Neural cell (in vitro differentiated cells): Measurements from ENCODE around the gene OR51V1. TPM values are rescaled to one million over a fixed set of nuclear protein-coding genes. Genes with fewer than 3 reads are reported as not detected.

Experiments used
- H2AFZ ChIP-seq: fragments of 200-600, 300-800 bp; sonication (generic), shearing (Covaris generic); 2 replicates; pipeline ENCODE4 v1.6.0; 2014; ENCODE audit warnings: low read depth, mild to moderate bottlenecking, antibody characterized with exemption, low read length, moderate library complexity
- H3F3A ChIP-seq: fragments of 200-600 bp; shearing (Covaris generic); 2 replicates; pipeline ENCODE4 v1.6.1; 2016; ENCODE audit warnings: mild to moderate bottlenecking, moderate library complexity, mixed read lengths, antibody characterized with exemption, low read length; ENCODE audit not compliant: insufficient read depth, poor library complexity, severe bottlenecking
- H3K27ac ChIP-seq: fragments of 200-600, 300-800 bp; sonication (generic), shearing (Covaris generic); 2 replicates; pipeline ENCODE4 v1.5.1; 2014; ENCODE audit warnings: mild to moderate bottlenecking, low read length, moderate library complexity
- H3K27me3 ChIP-seq: fragments of 300-800, 200-600 bp; sonication (generic), shearing (Covaris generic); 2 replicates; pipeline ENCODE4 v1.6.0; 2014; ENCODE audit warnings: mild to moderate bottlenecking, low read depth, low read length, moderate library complexity; ENCODE audit not compliant: insufficient read depth
- H3K36me3 ChIP-seq: fragments of 300-800, 200-600 bp; sonication (generic), shearing (Covaris generic); 2 replicates; pipeline ENCODE4 v1.5.1; 2014; ENCODE audit warnings: mild to moderate bottlenecking, antibody characterized with exemption, low read length, moderate library complexity; ENCODE audit not compliant: insufficient read depth
- H3K4me2 ChIP-seq: fragments of 300-800, 200-600 bp; sonication (generic), shearing (Covaris generic); 2 replicates; pipeline ENCODE4 v1.6.0; 2014; ENCODE audit warnings: mild to moderate bottlenecking, low read length
- H3K4me3 ChIP-seq: fragments of 300-800, 200-600 bp; sonication (generic), shearing (Covaris generic); 2 replicates; pipeline ENCODE4 v1.5.1; 2014; ENCODE audit warnings: mild to moderate bottlenecking, low read length, moderate library complexity
- H3K79me2 ChIP-seq: fragments of 200-600 bp; shearing (Covaris generic); replicated peaks from 2 replicates; pipeline ENCODE4 v1.6.0; 2014; ENCODE audit warnings: mild to moderate bottlenecking, low read length, moderate library complexity; ENCODE audit not compliant: insufficient read depth
- H3K9ac ChIP-seq: fragments of 300-800, 200-600 bp; sonication (generic), shearing (Covaris generic); 2 replicates; pipeline ENCODE4 v1.6.1; 2016; ENCODE audit warnings: mild to moderate bottlenecking, low read length, mixed read lengths
- H3K9me2 ChIP-seq: fragments of 200-600 bp; shearing (Covaris generic); 2 replicates; pipeline ENCODE4 v1.6.1; 2016; ENCODE audit warnings: mild to moderate bottlenecking, low read length, mixed read lengths; ENCODE audit not compliant: insufficient read depth
- H3K9me3 ChIP-seq: fragments of 200-600, 300-800 bp; sonication (generic), shearing (Covaris generic); 2 replicates; pipeline ENCODE4 v1.6.1; 2016; ENCODE audit warnings: mild to moderate bottlenecking, mixed run types, low read length, moderate library complexity, mixed read lengths
- H4K20me1 ChIP-seq: fragments of 200-600 bp; shearing (Covaris generic); 2 replicates; pipeline ENCODE4 v1.6.1; 2016; ENCODE audit warnings: mild to moderate bottlenecking, mixed run types; ENCODE audit not compliant: insufficient read depth
- CTCF ChIP-seq: fragments of 450-650 bp; IDR thresholded peaks from 2 replicates; pipeline ENCODE4 v1.5.1; 2014; ENCODE audit warnings: antibody characterized with exemption, mild to moderate bottlenecking, moderate library complexity; ENCODE audit not compliant: poor library complexity, severe bottlenecking
- EP300 ChIP-seq: fragments of 450-650 bp; conservative IDR thresholded peaks from 2 replicates; pipeline ENCODE4 v1.6.1; 2014; ENCODE audit warnings: antibody characterized with exemption, mild to moderate bottlenecking, moderate library complexity; ENCODE audit not compliant: poor library complexity, severe bottlenecking
- EZH2 ChIP-seq: fragments of 200-600, 300-800 bp; shearing (Covaris generic), sonication (generic); IDR thresholded peaks from 2 replicates; pipeline ENCODE4 v1.6.1; 2014; ENCODE audit warnings: antibody characterized with exemption, low read length, borderline replicate concordance, mild to moderate bottlenecking; ENCODE audit not compliant: insufficient read depth, poor library complexity, severe bottlenecking
- MXI1 ChIP-seq: fragments of 450-650 bp; conservative IDR thresholded peaks from 2 replicates; pipeline ENCODE4 v1.6.1; 2014; ENCODE audit warnings: antibody characterized with exemption, mild to moderate bottlenecking; ENCODE audit not compliant: poor library complexity, severe bottlenecking
- POLR2AphosphoS5 ChIP-seq: IDR thresholded peaks from 2 replicates; pipeline ENCODE4 v1.6.1; 2012
- RAD21 ChIP-seq: fragments of 450-650 bp; conservative IDR thresholded peaks from 2 replicates; pipeline ENCODE4 v1.6.1; 2014; ENCODE audit warnings: antibody characterized with exemption, mild to moderate bottlenecking, moderate library complexity
- REST ChIP-seq: IDR thresholded peaks from 2 replicates; pipeline ENCODE4 v1.6.1; 2012; ENCODE audit warnings: borderline replicate concordance
- TAF1 ChIP-seq: IDR thresholded peaks from 2 replicates; pipeline ENCODE4 v1.6.1; 2012; ENCODE audit warnings: low read depth
- polyA plus RNA-seq: library from polyadenylated mRNA; depleted of rRNA; stranded (reverse); fragments of >200 nt; gene quantifications from 2 replicates; pipeline ENCODE4 v1.2.3, GENCODE V29; 2014

OR51V1 gene
- polyA plus RNA-seq, 1 donor from 2014 or later, result not detected

- Histone ChIP-seq H3K36me3 (no peaks in the 10 kb centered on the region), H3K9me2 (no peaks in the 10 kb centered on the region), H3K79me2 (no peaks in the 10 kb centered on the region), H3K4me2 (no peak overlapping the region), H2AFZ (no peak overlapping the region), H4K20me1 (no peaks in the 10 kb centered on the region), H3K9ac (no peak overlapping the region), H3K27me3 (no peaks in the 10 kb centered on the region), H3K9me3 (no peaks in the 10 kb centered on the region), H3F3A (no peaks in the 10 kb centered on the region), H3K27ac (no peak overlapping the region), H3K4me3 (no peak overlapping the region)
- TF ChIP-seq TAF1 (no peak), CTCF (no peak), RAD21 (no peak), EP300 (no peak), MXI1 (no peak), EZH2 (no peak), REST (no peak), POLR2AphosphoS5 (no peak)
Observed at GRCh38 chr11:5151713-5152153, 48.7 kb downstream of the OR51V1 start.

Other genes with a start within 250 kb of the OR51V1 start
- not detected in 2 replicates for gene OR51A2, start 245.0 kb downstream of the OR51V1 start, polyA plus RNA-seq
- gene OR51L1, start 205.8 kb downstream of the OR51V1 start, polyA plus RNA-seq, result not detected in 2 replicates
- not detected in 2 replicates for gene OR52J3, start 154.2 kb downstream of the OR51V1 start, polyA plus RNA-seq
- gene OR52E2, start 141.1 kb downstream of the OR51V1 start, polyA plus RNA-seq, result not detected in 2 replicates
- gene OR52E1, start 131.1 kb downstream of the OR51V1 start, polyA plus RNA-seq, result not detected in 2 replicates
- gene OR52A5, start 62.3 kb downstream of the OR51V1 start, polyA plus RNA-seq, result not detected in 2 replicates
- gene OR52A1, start 45.9 kb downstream of the OR51V1 start, polyA plus RNA-seq, result not detected in 2 replicates
- gene HBB, start 26.4 kb upstream of the OR51V1 start, polyA plus RNA-seq, result not detected in 2 replicates
- gene HBD, start 33.8 kb upstream of the OR51V1 start, polyA plus RNA-seq, result not detected in 2 replicates
- not detected in 2 replicates for gene HBG1, start 49.2 kb upstream of the OR51V1 start, polyA plus RNA-seq
- gene HBG2, start 54.1 kb upstream of the OR51V1 start, polyA plus RNA-seq, result 1.2 TPM in 1 of 2 replicates, not detected in the other
- gene HBE1, start 69.3 kb upstream of the OR51V1 start, polyA plus RNA-seq, result not detected in 2 replicates
- gene OR51B4, start 101.3 kb upstream of the OR51V1 start, polyA plus RNA-seq, result not detected in 2 replicates
- gene OR51B2, start 123.6 kb upstream of the OR51V1 start, polyA plus RNA-seq, result not detected in 2 replicates
- not detected in 2 replicates for gene OR51B5, start 142.8 kb upstream of the OR51V1 start, polyA plus RNA-seq
- gene OR51B6, start 150.8 kb upstream of the OR51V1 start, polyA plus RNA-seq, result not detected in 2 replicates
- gene OR51M1, start 183.1 kb upstream of the OR51V1 start, polyA plus RNA-seq, result not detected in 2 replicates
- gene OR51Q1, start 221.4 kb upstream of the OR51V1 start, polyA plus RNA-seq, result not detected in 2 replicates
- gene OR51I1, start 240.8 kb upstream of the OR51V1 start, polyA plus RNA-seq, result not detected in 2 replicates
- not detected in 2 replicates for gene OR51I2, start 248.6 kb upstream of the OR51V1 start, polyA plus RNA-seq